HepG2 (cell line): ENCODE data around the gene KRT1. TPM values are rescaled to one million over a fixed set of nuclear protein-coding genes. Genes with fewer than 3 reads are reported as not detected.

Experiments used
- ATAC-seq: fragments of 200-7000 bp; cut with Tn5 transposase; 3 replicates; pipeline ENCODE4 v1.9.1; 2020; ENCODE audit warnings: mild to moderate bottlenecking, moderate library complexity
- Bru-seq: library from RNA; stranded (reverse); fragments of 400-500 nt; gene quantifications from one replicate; lab custom pipeline; 2021; lab: Mats Ljungman, UMichigan
- BruChase-seq, 2 experiments: library from RNA; stranded (reverse); fragments of 400-500 nt; gene quantifications; one replicate each; lab custom pipeline; 2021; lab: Mats Ljungman, UMichigan
- BruUV-seq: library from RNA; stranded (reverse); fragments of 400-500 nt; replicated peaks from 2 replicates; lab custom pipeline; 2021; lab: Mats Ljungman, UMichigan
- CTCF ChIA-PET: fragments of 300-600 bp; formaldehyde crosslinking; extraction: SDS; loops from one replicate; lab custom pipeline; 2021; ENCODE audit warnings: low total read pairs, inconsistent platforms, low intra/inter-chr PET ratio; lab: Yijun Ruan, JAX
- POLR2A ChIA-PET: fragments of 350-600 bp; sonication (Branson Sonifier 250); formaldehyde crosslinking; loops from one replicate; lab custom pipeline; 2020; ENCODE audit warnings: antibody characterized with exemption, inconsistent platforms; lab: Yijun Ruan, JAX
- DNase-seq: peaks from one replicate; pipeline ENCODE4 v3.0.0-alpha.2; 2015; ENCODE audit warnings: low spot score
- FAIRE-seq: peaks from 3 replicates; lab custom pipeline; 2011; peaks lifted over from hg19 to GRCh38; lab: Jason Lieb, UNC
- H2AFZ ChIP-seq: one replicate; pipeline ENCODE4 v1.6.1; 2011; ENCODE audit warnings: low read length, inconsistent platforms
- H3K27ac ChIP-seq: fragments of 300-600 bp; 3 replicates; pipeline ENCODE4 v1.8.0; 2011; ENCODE audit warnings: mixed run types, mild to moderate bottlenecking, mixed read lengths, low read length, inconsistent platforms; ENCODE audit not compliant: insufficient read depth; ENCODE audit errors: extremely low read length
- H3K27me3 ChIP-seq, 2 experiments: fragments of 200-600 bp in 1 of 2; 2 replicates in 1 of 2; 3 replicates in 1 of 2; pipeline versions ENCODE4 v1.6.0 to v1.8.0; 2011; ENCODE audit warnings: low read length in 2 of 2, mild to moderate bottlenecking in 2 of 2, moderate library complexity in 2 of 2, inconsistent platforms in 1 of 2; ENCODE audit not compliant: insufficient read depth in 2 of 2, control insufficient read depth in 1 of 2
- H3K36me3 ChIP-seq, 2 experiments: fragments of 200-600 bp in 1 of 2; replicated peaks in 1 of 2; 2 replicates in 1 of 2; 3 replicates in 1 of 2; pipeline versions ENCODE4 v1.5.1 to v1.8.0; 2011; ENCODE audit warnings: low read length in 2 of 2, inconsistent platforms in 1 of 2; ENCODE audit not compliant: insufficient read depth in 2 of 2, control insufficient read depth in 1 of 2
- H3K4me1 ChIP-seq: 2 replicates; pipeline ENCODE4 v1.5.1; 2012; ENCODE audit warnings: low read length, inconsistent platforms; ENCODE audit not compliant: insufficient read depth
- H3K4me2 ChIP-seq: 2 replicates; pipeline ENCODE4 v1.6.0; 2011; ENCODE audit warnings: low read depth, low read length, inconsistent platforms
- H3K4me3 ChIP-seq, 3 experiments: fragments of 200-600 bp in 1 of 3; sonication (generic), shearing (Covaris generic) in 1 of 3; replicated peaks in 1 of 3; 2 replicates each; pipeline ENCODE4 v1.5.1; 2011 to 2016; ENCODE audit warnings: low read length in 3 of 3, inconsistent platforms in 2 of 3, low read depth in 2 of 3, mild to moderate bottlenecking in 2 of 3, control low read depth in 1 of 3, mixed read lengths in 1 of 3; ENCODE audit not compliant: insufficient read depth in 1 of 3
- H3K79me2 ChIP-seq: one replicate; pipeline ENCODE4 v1.6.1; 2011; ENCODE audit warnings: low read length, inconsistent platforms; ENCODE audit not compliant: insufficient read depth
- H3K9ac ChIP-seq: 2 replicates; pipeline ENCODE4 v1.6.0; 2011; ENCODE audit warnings: mild to moderate bottlenecking, low read depth, low read length, inconsistent platforms; ENCODE audit not compliant: insufficient read depth
- H3K9me3 ChIP-seq: 2 replicates; pipeline ENCODE4 v1.5.1; 2012; ENCODE audit warnings: mild to moderate bottlenecking, low read length
- H4K20me1 ChIP-seq: 2 replicates; pipeline ENCODE4 v1.6.0; 2011; ENCODE audit warnings: inconsistent platforms, mild to moderate bottlenecking, low read length, moderate library complexity; ENCODE audit not compliant: insufficient read depth
- CREM ChIP-seq, 2 experiments: sonication (generic) in 1 of 2; formaldehyde crosslinking in 1 of 2; IDR thresholded peaks; 2 replicates each; pipeline versions ENCODE4 v1.4.0 to v1.6.1; 2016 to 2020; ENCODE audit warnings: antibody characterized with exemption in 1 of 2, mild to moderate bottlenecking in 1 of 2, missing genetic modification reagents in 1 of 2
- JUN ChIP-seq: sonication (generic); formaldehyde crosslinking; IDR thresholded peaks from 2 replicates; pipeline ENCODE4 v1.4.0; 2020; ENCODE audit warnings: mild to moderate bottlenecking, missing genetic modification reagents
- KLF9 ChIP-seq: IDR thresholded peaks from 2 replicates; pipeline ENCODE4 v1.6.1; 2016; ENCODE audit warnings: low read depth
- MTA3 ChIP-seq: sonication (generic); formaldehyde crosslinking; IDR thresholded peaks from 2 replicates; pipeline ENCODE4 v1.4.0; 2020; ENCODE audit warnings: missing genetic modification reagents
- TBX2 ChIP-seq: sonication (generic); formaldehyde crosslinking; IDR thresholded peaks from 2 replicates; pipeline ENCODE4 v1.5.0; 2020; ENCODE audit warnings: missing genetic modification reagents, mild to moderate bottlenecking, borderline replicate concordance
- ZFP37 ChIP-seq: sonication (generic); formaldehyde crosslinking; IDR thresholded peaks from 2 replicates; pipeline ENCODE4 v1.4.0; 2020; ENCODE audit warnings: missing genetic modification reagents, borderline replicate concordance
- ZFP91 ChIP-seq: sonication (generic); formaldehyde crosslinking; IDR thresholded peaks from 2 replicates; pipeline ENCODE4 v1.9.0; 2022; ENCODE audit warnings: missing genetic modification reagents, mild to moderate bottlenecking, borderline replicate concordance
- WGBS: methylation state at CpG from one replicate; pipeline ENCODE4 v1.1.6; 2017; ENCODE audit warnings: low lambda C conversion rate; 5-methylcytosine and 5-hydroxymethylcytosine counted together
- in situ Hi-C: cut with HindIII; loops from 2 replicates; pipeline ENCODE4 v1.10.0; 2017; ENCODE audit warnings: low pct_unique_long_range_greater_than_20kb; ENCODE audit not compliant: extremely low pct_ligation_motif_present
- intact Hi-C: fragments of 100-400 bp; cut with micrococcal nuclease; formaldehyde crosslinking; loops from one replicate; pipeline ENCODE4 v1.10.0; 2022; ENCODE audit not compliant: unreplicated experiment
- long read RNA-seq, 2 experiments: library from RNA in 1 of 2; library from polyadenylated mRNA in 1 of 2; stranded (forward) in 1 of 2; unstranded in 1 of 2; transcript quantifications; one replicate each; pipeline ENCODE4 v2.0.0, GENCODE V29; 2019 to 2022
- polyA minus RNA-seq, 3 experiments: library from RNA; depleted of rRNA, polyadenylated mRNA; stranded (reverse); fragments of >200 nt; gene quantifications; 2 replicates each; pipeline ENCODE4 v1.2.3, GENCODE V29; 2011; ENCODE audit warnings: low replicate concordance in 1 of 3
- polyA plus RNA-seq, 8 experiments: library from polyadenylated mRNA; depleted of rRNA in 3 of 8; stranded (reverse) in 7 of 8; unstranded in 1 of 8; fragments of >200 nt; fragmentation: Illumina TruSeq in 4 of 8; extraction: Trizol in 4 of 8; gene quantifications; 2 replicates each; pipeline versions ENCODE4 v1.2.1 to v1.2.3, GENCODE V29; 2011 to 2016; ENCODE audit warnings: low read depth in 4 of 8, missing spikeins in 1 of 8, mixed read lengths in 1 of 8; ENCODE audit not compliant: insufficient read depth in 1 of 8
- total RNA-seq, 5 experiments: library from RNA; depleted of rRNA; stranded (reverse); fragments of >200 nt; fragmentation: Illumina TruSeq; extraction: Trizol; gene quantifications; 2 replicates each; pipeline ENCODE4 v1.2.3, GENCODE V29; 2016; ENCODE audit warnings: low read depth in 1 of 5

KRT1 gene
- total RNA-seq (2016; rRNA removed; fragmentation: Illumina TruSeq; extraction: Trizol), result not detected in 2 replicates
- not detected in 2 replicates for total RNA-seq (2016; cell fraction: cytosol; rRNA removed; fragmentation: Illumina TruSeq; extraction: Trizol; ENCODE audit: low read depth)
- not detected in 2 replicates for total RNA-seq (2016; cell fraction: insoluble cytoplasmic fraction; rRNA removed; fragmentation: Illumina TruSeq; extraction: Trizol)
- total RNA-seq (2016; cell fraction: membrane; rRNA removed; fragmentation: Illumina TruSeq; extraction: Trizol), result not detected in 2 replicates
- total RNA-seq (2016; cell fraction: nucleus; rRNA removed; fragmentation: Illumina TruSeq; extraction: Trizol), result not detected in 2 replicates
- polyA plus RNA-seq (2011; rRNA removed), result not detected in 2 replicates
- polyA plus RNA-seq (2011; cell fraction: cytosol; rRNA removed), result not detected in 2 replicates
- polyA plus RNA-seq (2011; cell fraction: nucleus; rRNA removed), result not detected in 2 replicates
- not detected in 2 replicates for polyA plus RNA-seq (2012)
- polyA plus RNA-seq (2016; cell fraction: cytosol; fragmentation: Illumina TruSeq; extraction: Trizol; ENCODE audit: low read depth), result not detected in 2 replicates
- not detected in 2 replicates for polyA plus RNA-seq (2016; cell fraction: insoluble cytoplasmic fraction; fragmentation: Illumina TruSeq; extraction: Trizol; ENCODE audit: low read depth)
- not detected in 2 replicates for polyA plus RNA-seq (2016; cell fraction: membrane; fragmentation: Illumina TruSeq; extraction: Trizol; ENCODE audit: low read depth)
- polyA plus RNA-seq (2016; cell fraction: nucleus; fragmentation: Illumina TruSeq; extraction: Trizol; ENCODE audit: insufficient read depth, low read depth), result not detected in 2 replicates
- polyA minus RNA-seq (2011; rRNA and poly(A)+ RNA removed; ENCODE audit: low replicate concordance), result not detected in 2 replicates
- not detected in 2 replicates for polyA minus RNA-seq (2011; cell fraction: cytosol; rRNA and poly(A)+ RNA removed)
- polyA minus RNA-seq (2011; cell fraction: nucleus; rRNA and poly(A)+ RNA removed), result not detected in 2 replicates
- not detected for Bru-seq, nascent RNA
- BruChase-seq, experiment 1, labeled RNA remaining after a 6-hour chase, result not detected
- not detected for BruChase-seq, experiment 2, labeled RNA remaining after a 2-hour chase
- long read RNA-seq, experiment 1, result 0 reads
- long read RNA-seq, experiment 2, result 0 reads

DNA sequence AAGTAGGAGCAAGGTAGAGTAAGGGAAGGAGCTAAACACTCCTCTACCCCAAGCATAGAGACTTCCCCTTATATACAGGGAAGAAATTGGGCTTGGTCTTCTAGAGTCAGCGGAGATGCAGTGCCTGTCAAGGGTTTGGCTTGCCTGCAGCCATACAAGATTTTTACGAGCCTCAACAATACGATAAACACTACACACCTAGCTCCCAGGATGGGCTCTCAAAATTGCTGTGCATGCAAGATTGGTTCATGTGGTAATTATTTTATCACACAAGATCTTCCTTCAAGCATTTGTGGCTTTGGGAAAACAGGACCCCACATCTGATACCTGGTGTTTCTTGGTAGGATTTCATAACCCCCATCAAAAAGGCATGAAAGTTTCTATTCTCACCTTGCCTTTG, at the start of gene KRT1:
Gene KRT1 (minus strand): TSS at position 45 of the 400 bp plus-strand sequence. CDS start 59 bp downstream, outside the sequence.
- Histone ChIP-seq H2AFZ (no peak within 1 kb of the TSS), H3K27ac (no peak within 1 kb of the TSS), H3K4me2 (no peak within 1 kb of the TSS), H3K27me3 (peaks cover under 1 to 37% of the 10 kb centered on the region in 2 experiments; a peak in 3 of 5 replicates), H3K9ac (no peak within 1 kb of the TSS), H3K79me2 (no peaks in the 10 kb centered on the region), H3K9me3 (no peaks in the 10 kb centered on the region), H4K20me1 (no peaks in the 10 kb centered on the region), H3K4me3 (no peak within 1 kb of the TSS), H3K4me1 (no peaks in the 10 kb centered on the region), H3K36me3 (no peaks in the 10 kb centered on the region)
- intact Hi-C loops, result no loop called here
- in situ Hi-C loops, result loop anchor here (25.0 kb wide), 1 partner anchor 307 kb away; no protein-coding TSS in a partner anchor
- ATAC-seq, result no peak
- no TSS peak for BruUV-seq
- no peak for FAIRE-seq
- 0% methylated on average over 1 of the region's 3 CpGs for WGBS
- CTCF ChIA-PET, result no interaction called here
- TF ChIP-seq TBX2 (no peak), MTA3 (CRISPR knock-in tag) (no peak), CREM (IDR thresholded peaks at IDR 0.05) (no peak), CREM (CRISPR knock-in tag; IDR thresholded peaks at IDR 0.05) (no peak), KLF9 (CRISPR knock-in tag) (no peak), ZFP37 (CRISPR knock-in tag) (no peak), JUN (no peak), ZFP91 (CRISPR knock-in tag) (no peak)
- POLR2A ChIA-PET, result no interaction called here
- no peak for DNase-seq
